ENCODE measurements around the gene SYMPK.

Gene SYMPK

GRCh38 chr19:45782162-45782691 lies 80.7 kb downstream of the SYMPK start, which contains the start of gene DMPK:
DMPK (minus strand) TSS chr19:45782490; CDS start chr19:45782352, 138 bp downstream.
- no peak for TF ChIP-seq CTCF (IDR thresholded peaks at IDR 0.05; ENCODE audit: extremely low read depth, missing control alignments)
- no peak for DNase-seq (ENCODE audit: low spot score)

GRCh38 chr19:45781214-45782161 lies 81.5 kb downstream of the SYMPK start:
- no peak for TF ChIP-seq CTCF (IDR thresholded peaks at IDR 0.05; ENCODE audit: extremely low read depth, missing control alignments)
- no peak for DNase-seq (ENCODE audit: low spot score)

GRCh38 chr19:45780448-45781213 lies 82.3 kb downstream of the SYMPK start:
- TF ChIP-seq CTCF (IDR thresholded peaks at IDR 0.05; ENCODE audit: extremely low read depth, missing control alignments), result no peak
- DNase-seq (ENCODE audit: low spot score), result no peak

GRCh38 chr19:45780146-45780447 lies 82.8 kb downstream of the SYMPK start:
- DNase-seq (ENCODE audit: low spot score), result no peak
- TF ChIP-seq CTCF (IDR thresholded peaks at IDR 0.05; ENCODE audit: extremely low read depth, missing control alignments), result no peak

- peak; percentile 41 for TF ChIP-seq CTCF (IDR thresholded peaks at IDR 0.05; ENCODE audit: extremely low read depth, missing control alignments)
- DNase-seq (ENCODE audit: low spot score), result peak; percentile 96
These were observed 83.5 kb downstream of the SYMPK start for GRCh38 chr19:45779231-45780145.

- DNase-seq (ENCODE audit: low spot score), result no peak
- no peak for TF ChIP-seq CTCF (IDR thresholded peaks at IDR 0.05; ENCODE audit: extremely low read depth, missing control alignments)
These were observed 84.8 kb downstream of the SYMPK start for GRCh38 chr19:45778010-45778661.
